OCI-LY7 (cell line): ENCODE data around the gene RNF220. TPM values are rescaled to one million over a fixed set of nuclear protein-coding genes. Genes with fewer than 3 reads are reported as not detected.

Experiments used
- BruUV-seq: library from RNA; stranded (reverse); fragments of 400-500 nt; replicated peaks from 2 replicates; lab custom pipeline; 2021; lab: Mats Ljungman, UMichigan
- CTCF ChIA-PET: fragments of 300-600 bp; sonication (Branson Sonifier 250); formaldehyde crosslinking; loops from one replicate; lab custom pipeline; 2022; ENCODE audit warnings: antibody characterized with exemption; ENCODE audit not compliant: unreplicated experiment; lab: Charles Lee
- POLR2A ChIA-PET: fragments of 300-600 bp; sonication (Branson Sonifier 250); formaldehyde crosslinking; loops from one replicate; lab custom pipeline; 2022; ENCODE audit warnings: antibody characterized with exemption; lab: Charles Lee
- DNase-seq: peaks from one replicate; pipeline ENCODE4 v3.0.0-alpha.2; 2015; ENCODE audit warnings: low spot score
- H2AFZ ChIP-seq: fragments of 200-600 bp; sonication (generic), shearing (Covaris generic); 2 replicates; pipeline ENCODE4 v1.6.1; 2014; ENCODE audit warnings: mild to moderate bottlenecking, antibody characterized with exemption, low read length, moderate library complexity
- H3K27ac ChIP-seq: fragments of 200-600 bp; sonication (generic); 2 replicates; pipeline ENCODE4 v1.5.1; 2014; ENCODE audit warnings: mixed run types, low read depth, mild to moderate bottlenecking, moderate library complexity, low read length, inconsistent platforms; ENCODE audit not compliant: poor library complexity, severe bottlenecking
- H3K36me3 ChIP-seq: fragments of 200-600 bp; sonication (generic); 2 replicates; pipeline ENCODE4 v1.6.1; 2014; ENCODE audit warnings: mild to moderate bottlenecking, antibody characterized with exemption, low read length, moderate library complexity, mixed read lengths; ENCODE audit not compliant: insufficient read depth
- H3K4me1 ChIP-seq: fragments of 200-600 bp; sonication (generic); 2 replicates; pipeline ENCODE4 v1.5.1; 2014; ENCODE audit warnings: mild to moderate bottlenecking, low read length; ENCODE audit not compliant: insufficient read depth, poor library complexity, severe bottlenecking
- H3K4me2 ChIP-seq: fragments of 200-600 bp; sonication (generic); 2 replicates; pipeline ENCODE4 v1.6.1; 2014; ENCODE audit warnings: mild to moderate bottlenecking, low read length
- H3K4me3 ChIP-seq: fragments of 200-600 bp; sonication (generic); 2 replicates; pipeline ENCODE4 v1.5.1; 2014; ENCODE audit warnings: mild to moderate bottlenecking, low read depth, low read length; ENCODE audit not compliant: poor library complexity, severe bottlenecking
- H3K79me2 ChIP-seq: fragments of 200-600 bp; sonication (generic); 2 replicates; pipeline ENCODE4 v1.6.1; 2016; ENCODE audit warnings: low read depth, mild to moderate bottlenecking, low read length, moderate library complexity, mixed read lengths; ENCODE audit not compliant: insufficient read depth
- H3K9me2 ChIP-seq: fragments of 200-600 bp; sonication (generic); 2 replicates; pipeline ENCODE4 v1.6.1; 2016; ENCODE audit warnings: mild to moderate bottlenecking, low read length, mixed read lengths; ENCODE audit not compliant: insufficient read depth
- H3K9me3 ChIP-seq: fragments of 200-600 bp; sonication (generic); 2 replicates; pipeline ENCODE4 v1.6.1; 2014; ENCODE audit warnings: mild to moderate bottlenecking, mixed run types, low read length, mixed read lengths
- H4K20me1 ChIP-seq: fragments of 200-600 bp; sonication (generic); 2 replicates; pipeline ENCODE4 v1.6.1; 2014; ENCODE audit warnings: mild to moderate bottlenecking, antibody characterized with exemption, low read length, moderate library complexity, mixed read lengths; ENCODE audit not compliant: insufficient read depth
- EZH2phosphoT487 ChIP-seq: fragments of 200-600 bp; sonication (generic); IDR thresholded peaks from 2 replicates; pipeline ENCODE4 v1.6.1; 2018; ENCODE audit warnings: low read depth, borderline replicate concordance, mild to moderate bottlenecking, mixed run types, antibody characterized with exemption, low read length, moderate library complexity, mixed read lengths
- intact Hi-C: fragments of 100-400 bp; cut with micrococcal nuclease; formaldehyde crosslinking; loops from one replicate; pipeline ENCODE4 v1.10.0; 2022; ENCODE audit not compliant: unreplicated experiment
- total RNA-seq, 2 experiments: library from RNA; depleted of rRNA in 1 of 2; stranded (reverse); fragments of >200 nt in 1 of 2; shearing (Covaris generic) in 1 of 2; gene quantifications; 2 replicates each; pipeline ENCODE4 v1.2.3, GENCODE V29; 2014 to 2022
- TF ChIP-seq, protein P1 (sequence below): fragments of 200-600 bp; sonication (generic); conservative IDR thresholded peaks from 2 replicates; pipeline ENCODE4 v1.5.1; 2014; ENCODE audit warnings: mild to moderate bottlenecking, antibody characterized with exemption, low read length, moderate library complexity, mixed read lengths

Gene RNF220
- total RNA-seq, 2 experiments from 2014 or later, result 82.3 to 85.5 TPM

- BruUV-seq, result no TSS peak
- H3K27ac ChIP-seq, result no peak overlapping the region
- peaks cover 40% of the 10 kb centered on the region for H3K4me1 ChIP-seq
- no peak for TF ChIP-seq EZH2phosphoT487
- TF ChIP-seq, protein P1, sequence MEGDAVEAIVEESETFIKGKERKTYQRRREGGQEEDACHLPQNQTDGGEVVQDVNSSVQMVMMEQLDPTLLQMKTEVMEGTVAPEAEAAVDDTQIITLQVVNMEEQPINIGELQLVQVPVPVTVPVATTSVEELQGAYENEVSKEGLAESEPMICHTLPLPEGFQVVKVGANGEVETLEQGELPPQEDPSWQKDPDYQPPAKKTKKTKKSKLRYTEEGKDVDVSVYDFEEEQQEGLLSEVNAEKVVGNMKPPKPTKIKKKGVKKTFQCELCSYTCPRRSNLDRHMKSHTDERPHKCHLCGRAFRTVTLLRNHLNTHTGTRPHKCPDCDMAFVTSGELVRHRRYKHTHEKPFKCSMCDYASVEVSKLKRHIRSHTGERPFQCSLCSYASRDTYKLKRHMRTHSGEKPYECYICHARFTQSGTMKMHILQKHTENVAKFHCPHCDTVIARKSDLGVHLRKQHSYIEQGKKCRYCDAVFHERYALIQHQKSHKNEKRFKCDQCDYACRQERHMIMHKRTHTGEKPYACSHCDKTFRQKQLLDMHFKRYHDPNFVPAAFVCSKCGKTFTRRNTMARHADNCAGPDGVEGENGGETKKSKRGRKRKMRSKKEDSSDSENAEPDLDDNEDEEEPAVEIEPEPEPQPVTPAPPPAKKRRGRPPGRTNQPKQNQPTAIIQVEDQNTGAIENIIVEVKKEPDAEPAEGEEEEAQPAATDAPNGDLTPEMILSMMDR, result no peak
- no peak overlapping the region for H3K4me3 ChIP-seq
- ChIA-PET CTCF (no interaction called here), POLR2A (no interaction called here)
- no peak for DNase-seq
- H3K9me3 ChIP-seq, result no peaks in the 10 kb centered on the region
- H3K36me3 ChIP-seq, result no peaks in the 10 kb centered on the region
- no peaks in the 10 kb centered on the region for H4K20me1 ChIP-seq
- no peaks in the 10 kb centered on the region for H3K79me2 ChIP-seq
- H3K4me2 ChIP-seq, result no peak overlapping the region
- no peak overlapping the region for H2AFZ ChIP-seq
- intact Hi-C loops, result no loop called here
- H3K9me2 ChIP-seq, result no peaks in the 10 kb centered on the region
Observed at GRCh38 chr1:44678120-44678519, 273.1 kb downstream of the RNF220 start.

DNA sequence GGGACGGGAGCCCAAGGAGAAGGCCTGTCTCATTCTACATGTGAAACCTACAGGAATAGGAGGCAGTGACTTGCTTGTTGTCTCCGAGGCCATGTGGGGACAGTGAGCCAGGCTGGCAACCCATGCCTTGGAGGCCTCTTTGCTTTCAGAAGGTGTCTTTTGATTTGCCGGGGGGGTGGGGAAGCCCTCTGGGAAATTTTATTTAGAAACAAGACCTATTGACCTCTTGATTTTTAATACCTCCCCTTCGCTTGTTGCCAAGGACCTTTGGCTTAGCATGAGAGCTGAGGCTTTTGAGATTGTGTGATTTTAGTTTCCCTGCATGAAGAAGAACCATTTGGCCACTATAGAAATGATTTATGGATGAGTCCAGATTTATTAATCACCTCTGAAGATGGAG is 273.6 kb downstream of the RNF220 start:
- Histone ChIP-seq H4K20me1 (no peaks in the 10 kb centered on the region), H3K27ac (no peak overlapping the region), H3K36me3 (no peaks in the 10 kb centered on the region), H2AFZ (no peak overlapping the region), H3K9me3 (no peaks in the 10 kb centered on the region), H3K9me2 (no peaks in the 10 kb centered on the region), H3K79me2 (no peaks in the 10 kb centered on the region), H3K4me1 (peaks cover 35% of the 10 kb centered on the region), H3K4me2 (no peak overlapping the region), H3K4me3 (no peak overlapping the region)
- DNase-seq, result no peak
- intact Hi-C loops, result no loop called here
- TF ChIP-seq, protein P1, result no peak
- no peak for TF ChIP-seq EZH2phosphoT487
- ChIA-PET POLR2A (no interaction called here), CTCF (no interaction called here)
- BruUV-seq, result no TSS peak

- no peak for TF ChIP-seq EZH2phosphoT487
- TF ChIP-seq, protein P1, result no peak
- Histone ChIP-seq H4K20me1 (no peaks in the 10 kb centered on the region), H3K36me3 (no peaks in the 10 kb centered on the region), H3K9me3 (no peaks in the 10 kb centered on the region), H3K79me2 (no peaks in the 10 kb centered on the region), H3K4me2 (no peak overlapping the region), H3K9me2 (no peaks in the 10 kb centered on the region), H3K4me1 (peaks cover 38% of the 10 kb centered on the region), H3K27ac (no peak overlapping the region), H3K4me3 (no peak overlapping the region), H2AFZ (no peak overlapping the region)
- ChIA-PET CTCF (no interaction called here), POLR2A (interaction anchor here (0.7 to 0.9 kb wide), 2 partner anchors 12 to 35 kb away, joined by 3 read pairs; no protein-coding TSS in a partner anchor)
- intact Hi-C loops, result no loop called here
- no peak for DNase-seq
- BruUV-seq, result no TSS peak
Observed at GRCh38 chr1:44679468-44679867, 274.4 kb downstream of the RNF220 start.
